ENCODE results near the gene THSD4. TPM values are rescaled to one million over a fixed set of nuclear protein-coding genes. Genes with fewer than 3 reads are reported as not detected.

The THSD4 gene
- total and polyA plus RNA-seq, 2 of the 8 experiments (the other 6 are each of a cell fraction or from before 2014, with no cell fraction given): 2.5 to 6.2 TPM

DNA sequence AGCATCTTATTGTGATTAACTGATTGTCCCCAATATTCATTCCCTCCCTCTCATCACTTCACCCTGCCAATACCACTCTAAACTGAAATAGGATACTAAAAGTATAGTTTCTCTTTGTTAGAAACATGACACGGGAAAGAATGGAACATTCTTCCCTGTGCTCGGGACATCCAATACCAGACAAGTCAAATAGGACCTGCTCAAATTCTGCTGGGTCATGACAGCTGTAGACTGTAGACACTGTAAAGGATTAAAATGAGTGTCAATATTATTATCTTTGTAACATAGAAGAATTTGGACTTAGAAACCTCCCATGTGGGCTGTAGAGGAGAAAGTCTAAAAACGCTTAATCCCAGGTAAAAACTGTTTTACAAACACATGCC lies 380.1 kb downstream of the THSD4 start (continued):
- TF ChIP-seq, protein P1, sequence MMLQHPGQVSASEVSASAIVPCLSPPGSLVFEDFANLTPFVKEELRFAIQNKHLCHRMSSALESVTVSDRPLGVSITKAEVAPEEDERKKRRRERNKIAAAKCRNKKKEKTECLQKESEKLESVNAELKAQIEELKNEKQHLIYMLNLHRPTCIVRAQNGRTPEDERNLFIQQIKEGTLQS (IDR thresholded peaks at IDR 0.05; ENCODE audit: insufficient read depth, low read depth, low read length): no peak
- TF ChIP-seq TAF7 (optimal IDR thresholded peaks at IDR 0.05; ENCODE audit: borderline replicate concordance, low read depth, low read length): no peak

Data from H1 (cell line).